MCF 10A (cell line): Measurements from ENCODE around the gene NISCH. TPM values are rescaled to one million over a fixed set of nuclear protein-coding genes. Genes with fewer than 3 reads are reported as not detected.

ENCODE experiments used
- BruUV-seq: library from RNA; stranded (reverse); fragments of 400-500 nt; replicated peaks from 2 replicates; lab custom pipeline; 2021; lab: Mats Ljungman, UMichigan
- CTCF ChIA-PET: fragments of 300-600 bp; sonication (Branson Sonifier 250); formaldehyde crosslinking; extraction: SDS; loops from one replicate; lab custom pipeline; 2021; ENCODE audit warnings: antibody characterized with exemption, inconsistent platforms; lab: Yijun Ruan, JAX
- POLR2A ChIA-PET: fragments of 300-600, 350-650 bp; sonication (Branson Sonifier 250); formaldehyde crosslinking; extraction: SDS; loops from one replicate; lab custom pipeline; 2020; ENCODE audit warnings: antibody characterized with exemption, inconsistent platforms; lab: Yijun Ruan, JAX
- DNase-seq: peaks from one replicate; pipeline ENCODE4 v3.0.0-alpha.2; 2018; ENCODE audit not compliant: unreplicated experiment
- H3K27ac Mint-ChIP-seq: one replicate; pipeline ENCODE4 v1.8.0; 2022; ENCODE audit warnings: mild to moderate bottlenecking, low read depth, mixed read lengths; ENCODE audit not compliant: unreplicated experiment
- H3K27me3 Mint-ChIP-seq: one replicate; pipeline ENCODE4 v1.8.0; 2022; ENCODE audit warnings: mixed read lengths; ENCODE audit not compliant: insufficient read depth, unreplicated experiment
- H3K36me3 Mint-ChIP-seq: one replicate; pipeline ENCODE4 v1.8.0; 2022; ENCODE audit warnings: mild to moderate bottlenecking, moderate library complexity, mixed read lengths; ENCODE audit not compliant: insufficient read depth, unreplicated experiment
- H3K4me1 Mint-ChIP-seq: one replicate; pipeline ENCODE4 v1.8.0; 2022; ENCODE audit warnings: mixed read lengths; ENCODE audit not compliant: insufficient read depth, unreplicated experiment
- H3K4me3 Mint-ChIP-seq: one replicate; pipeline ENCODE4 v1.8.0; 2022; ENCODE audit warnings: mild to moderate bottlenecking, moderate library complexity, mixed read lengths; ENCODE audit not compliant: unreplicated experiment
- H3K9me3 Mint-ChIP-seq: one replicate; pipeline ENCODE4 v1.8.0; 2022; ENCODE audit warnings: mixed read lengths; ENCODE audit not compliant: unreplicated experiment
- intact Hi-C: fragments of 100-400 bp; cut with micrococcal nuclease; formaldehyde crosslinking; loops from 2 replicates; pipeline ENCODE4 v1.14.1; 2022
- total RNA-seq: library from RNA; stranded (reverse); gene quantifications from 2 replicates; pipeline ENCODE4 v1.2.3, GENCODE V29; 2022
- TF ChIP-seq, protein P1 (sequence below): fragments of 200-600 bp; IDR thresholded peaks from one replicate; pipeline ENCODE4 v1.8.0; 2022; ENCODE audit warnings: antibody characterized with exemption, mild to moderate bottlenecking; ENCODE audit not compliant: unreplicated experiment

Gene NISCH
- total RNA-seq, 1 experiment from 2014 or later: 60.5 TPM

- TF ChIP-seq, protein P1, sequence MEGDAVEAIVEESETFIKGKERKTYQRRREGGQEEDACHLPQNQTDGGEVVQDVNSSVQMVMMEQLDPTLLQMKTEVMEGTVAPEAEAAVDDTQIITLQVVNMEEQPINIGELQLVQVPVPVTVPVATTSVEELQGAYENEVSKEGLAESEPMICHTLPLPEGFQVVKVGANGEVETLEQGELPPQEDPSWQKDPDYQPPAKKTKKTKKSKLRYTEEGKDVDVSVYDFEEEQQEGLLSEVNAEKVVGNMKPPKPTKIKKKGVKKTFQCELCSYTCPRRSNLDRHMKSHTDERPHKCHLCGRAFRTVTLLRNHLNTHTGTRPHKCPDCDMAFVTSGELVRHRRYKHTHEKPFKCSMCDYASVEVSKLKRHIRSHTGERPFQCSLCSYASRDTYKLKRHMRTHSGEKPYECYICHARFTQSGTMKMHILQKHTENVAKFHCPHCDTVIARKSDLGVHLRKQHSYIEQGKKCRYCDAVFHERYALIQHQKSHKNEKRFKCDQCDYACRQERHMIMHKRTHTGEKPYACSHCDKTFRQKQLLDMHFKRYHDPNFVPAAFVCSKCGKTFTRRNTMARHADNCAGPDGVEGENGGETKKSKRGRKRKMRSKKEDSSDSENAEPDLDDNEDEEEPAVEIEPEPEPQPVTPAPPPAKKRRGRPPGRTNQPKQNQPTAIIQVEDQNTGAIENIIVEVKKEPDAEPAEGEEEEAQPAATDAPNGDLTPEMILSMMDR: no peak
- no TSS peak for BruUV-seq
- no peaks in the 10 kb centered on the region for H3K27me3 Mint-ChIP-seq
- ChIA-PET POLR2A (interaction anchor here (0.7 to 1.9 kb wide), 6 partner anchors 11 to 152 kb away, joined by 3 to 16 read pairs (median 4); no protein-coding TSS in a partner anchor), CTCF (no interaction called here)
- H3K9me3 Mint-ChIP-seq: no peaks in the 10 kb centered on the region
- peaks cover 30% of the 10 kb centered on the region for H3K4me1 Mint-ChIP-seq
- H3K36me3 Mint-ChIP-seq: peaks cover 54% of the 10 kb centered on the region
- no peak for DNase-seq
- peak overlapping the region; percentile 96 for H3K27ac Mint-ChIP-seq
- peak overlapping the region; percentile 84 for H3K4me3 Mint-ChIP-seq
- intact Hi-C loops: loop anchor here (2.0 to 10.0 kb wide), 2 partner anchors 63 to 133 kb away; no protein-coding TSS in a partner anchor
Measured at GRCh38 chr3:52537726-52538421, 82.5 kb downstream of the NISCH start.

GRCh38 chr3:52539010-52539653, 83.7 kb downstream of the NISCH start:
- POLR2A ChIA-PET: interaction anchor here (0.7 kb wide), 1 partner anchor 495 kb away, joined by 3 read pairs; no protein-coding TSS in a partner anchor
- DNase-seq: no peak

DNA sequence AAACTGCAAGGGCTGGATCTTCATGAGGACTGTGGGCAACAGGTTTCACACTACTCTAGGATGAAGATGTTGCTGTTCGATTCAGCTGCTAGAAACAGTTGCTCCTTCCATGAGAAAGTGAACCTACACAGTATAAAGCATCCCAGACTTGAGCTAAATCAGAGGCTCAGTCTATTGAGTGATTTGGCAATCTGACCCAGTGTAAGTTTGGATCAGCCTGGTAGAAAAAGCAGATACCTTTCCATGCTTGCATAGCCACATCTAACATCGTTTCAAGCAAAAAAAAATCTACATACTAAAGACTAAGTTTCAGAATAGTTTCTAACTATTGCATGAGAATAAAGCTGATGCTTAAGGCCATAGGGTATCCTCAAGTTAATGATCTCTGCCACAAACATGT, 85.6 kb downstream of the NISCH start:
- DNase-seq: no peak
- no peak overlapping the region for H3K4me3 Mint-ChIP-seq
- H3K27ac Mint-ChIP-seq: no peak overlapping the region
- intact Hi-C loops: no loop called here
- no peaks in the 10 kb centered on the region for H3K27me3 Mint-ChIP-seq
- TF ChIP-seq, protein P1: no peak
- peaks cover 72% of the 10 kb centered on the region for H3K36me3 Mint-ChIP-seq
- ChIA-PET CTCF (no interaction called here), POLR2A (no interaction called here)
- H3K9me3 Mint-ChIP-seq: no peaks in the 10 kb centered on the region
- BruUV-seq: no TSS peak
- peaks cover 32% of the 10 kb centered on the region for H3K4me1 Mint-ChIP-seq

More at GRCh38 chr3:52539010-52539653, 83.7 kb downstream of the NISCH start:
- CTCF ChIA-PET: interaction anchor here (0.6 to 1.0 kb wide), 3 partner anchors 10 to 84 kb away, joined by 3 to 4 read pairs (median 4); no protein-coding TSS in a partner anchor
- peak overlapping the region; percentile 84 for H3K4me3 Mint-ChIP-seq
- H3K9me3 Mint-ChIP-seq: no peaks in the 10 kb centered on the region
- H3K36me3 Mint-ChIP-seq: peaks cover 60% of the 10 kb centered on the region
- intact Hi-C loops: loop anchor here (10.0 kb wide), 1 partner anchor 64 kb away; no protein-coding TSS in a partner anchor
- H3K27ac Mint-ChIP-seq: no peak overlapping the region
- TF ChIP-seq, protein P1: no peak
- H3K27me3 Mint-ChIP-seq: no peaks in the 10 kb centered on the region
- no TSS peak for BruUV-seq
- H3K4me1 Mint-ChIP-seq: peaks cover 30% of the 10 kb centered on the region

Other genes starting within 250 kb of the NISCH start
- not detected in 2 replicates for gene TLR9, start 230.0 kb upstream of the NISCH start, total RNA-seq
- 30.5 and 47.0 TPM in 2 replicates for gene TWF2, start 216.4 kb upstream of the NISCH start, total RNA-seq
- 10.4 and 14.0 TPM in 2 replicates for gene PPM1M, start 209.8 kb upstream of the NISCH start, total RNA-seq
- gene WDR82, start 177.0 kb upstream of the NISCH start, total RNA-seq: 60.7 and 62.5 TPM in 2 replicates
- 17.6 and 20.5 TPM in 2 replicates for gene GLYCTK, start 167.8 kb upstream of the NISCH start, total RNA-seq
- 3.0 and 7.6 TPM in 2 replicates for gene DNAH1, start 139.3 kb upstream of the NISCH start, total RNA-seq
- gene BAP1, start 45.6 kb upstream of the NISCH start, total RNA-seq: 61.5 and 77.5 TPM in 2 replicates
- 5.7 and 7.4 TPM in 2 replicates for gene PHF7, start 44.9 kb upstream of the NISCH start, total RNA-seq
- gene SEMA3G, start 10.5 kb upstream of the NISCH start, total RNA-seq: 0.12 TPM in 1 of 2 replicates, not detected in the other
- 0.61 TPM in 2 replicates for gene TNNC1, start 1.6 kb upstream of the NISCH start, total RNA-seq
- gene STAB1, start 39.7 kb downstream of the NISCH start, total RNA-seq: not detected in 2 replicates
- gene NT5DC2, start 78.3 kb downstream of the NISCH start, total RNA-seq: 28.9 and 36.9 TPM in 2 replicates
- gene UQCC5, start 81.0 kb downstream of the NISCH start, total RNA-seq: 22.6 and 25.9 TPM in 2 replicates
- gene PBRM1, start 230.3 kb downstream of the NISCH start, total RNA-seq: 49.3 and 56.9 TPM in 2 replicates
- gene GNL3, start 230.4 kb downstream of the NISCH start, total RNA-seq: 163 and 200 TPM in 2 replicates